BLaER1 treated with 17β-estradiol and CSF1 and Interleukin-3, amounts not matched to agents 10 nM and 100 nM (cell line): Measurements from ENCODE around the gene HS6ST1.

Experiments used
- H3K27ac ChIP-seq, 11 experiments: shearing (Covaris generic); formaldehyde crosslinking; 2 replicates each; pipeline ENCODE4 v1.8.1; 2022
- H3K27me3 ChIP-seq, 11 experiments: shearing (Covaris generic); formaldehyde crosslinking; 2 replicates each; pipeline ENCODE4 v1.8.1; 2022
- H3K36me3 ChIP-seq, 11 experiments: shearing (Covaris generic); formaldehyde crosslinking; 2 replicates each; pipeline ENCODE4 v1.8.1; 2022
- H3K4me1 ChIP-seq, 10 experiments: shearing (Covaris generic); formaldehyde crosslinking; 2 replicates each; pipeline ENCODE4 v1.8.1; 2022
- H3K4me2 ChIP-seq, 11 experiments: shearing (Covaris generic); formaldehyde crosslinking; 2 replicates each; pipeline ENCODE4 v1.8.1; 2022
- H3K4me3 ChIP-seq, 10 experiments: shearing (Covaris generic); formaldehyde crosslinking; 2 replicates each; pipeline ENCODE4 v1.8.1; 2022
- H3K9ac ChIP-seq, 11 experiments: shearing (Covaris generic); formaldehyde crosslinking; 2 replicates each; pipeline ENCODE4 v1.8.1; 2022
- H3K9me3 ChIP-seq, 11 experiments: shearing (Covaris generic); formaldehyde crosslinking; replicated peaks in 1 of 11; 2 replicates each; pipeline ENCODE4 v1.8.1; 2022
- H4K20me1 ChIP-seq, 11 experiments: shearing (Covaris generic); formaldehyde crosslinking; 2 replicates each; pipeline ENCODE4 v1.8.1; 2022
- Cebpa-rat ChIP-seq, 11 experiments: shearing (Covaris generic); IDR thresholded peaks; 2 replicates each; pipeline ENCODE4 v1.8.1; 2022

HS6ST1 gene

GRCh38 chr2:128315122-128315828, 3.4 kb downstream of the HS6ST1 start:
- peak overlapping the region in 2 of 11 experiments; percentile 10 to 80; a peak in 4 of 22 replicates for H3K9ac ChIP-seq

GRCh38 chr2:128314348-128315121, 4.1 kb downstream of the HS6ST1 start:
- H3K4me2 ChIP-seq = peak overlapping the region; percentile 30 to 100 (median 98); a peak in 20 of 22 replicates
- no peak for TF ChIP-seq Cebpa-rat (IDR thresholded peaks at IDR 0.05)
- peaks cover 0 to 22% (median 0%) of the 10 kb centered on the region in 11 experiments; a peak in 10 of 22 replicates for H3K27me3 ChIP-seq
- H3K4me3 ChIP-seq = no peak overlapping the region
- H3K9me3 ChIP-seq = no peaks in the 10 kb centered on the region
- H3K9ac ChIP-seq = peak overlapping the region in 3 of 11 experiments; percentile 1 to 23 (median 9); a peak in 2 of 22 replicates
- no peak overlapping the region for H3K27ac ChIP-seq
- H3K36me3 ChIP-seq = peaks cover 0 to 28% (median 3%) of the 10 kb centered on the region in 11 experiments; a peak in 7 of 22 replicates
- peaks cover 41 to 90% (median 70%) of the 10 kb centered on the region in 10 experiments for H3K4me1 ChIP-seq
- H4K20me1 ChIP-seq = peaks cover 83 to 89% (median 85%) of the 10 kb centered on the region in 11 experiments

More at GRCh38 chr2:128315122-128315828, 3.4 kb downstream of the HS6ST1 start:
- Histone ChIP-seq H3K27me3 (peaks cover 0 to 28% (median 0%) of the 10 kb centered on the region in 11 experiments; a peak in 10 of 22 replicates), H3K4me3 (peak overlapping the region in 2 of 10 experiments; percentile 69 to 78; a peak in 3 of 20 replicates), H3K4me1 (peaks cover 48 to 90% (median 77%) of the 10 kb centered on the region in 10 experiments), H3K36me3 (peaks cover 0 to 23% (median 3%) of the 10 kb centered on the region in 11 experiments; a peak in 6 of 22 replicates), H3K4me2 (peak overlapping the region; percentile 95 to 100 (median 99)), H3K27ac (no peak overlapping the region), H4K20me1 (peaks cover 76 to 83% (median 78%) of the 10 kb centered on the region in 11 experiments), H3K9me3 (no peaks in the 10 kb centered on the region)
- no peak for TF ChIP-seq Cebpa-rat (IDR thresholded peaks at IDR 0.05)

DNA sequence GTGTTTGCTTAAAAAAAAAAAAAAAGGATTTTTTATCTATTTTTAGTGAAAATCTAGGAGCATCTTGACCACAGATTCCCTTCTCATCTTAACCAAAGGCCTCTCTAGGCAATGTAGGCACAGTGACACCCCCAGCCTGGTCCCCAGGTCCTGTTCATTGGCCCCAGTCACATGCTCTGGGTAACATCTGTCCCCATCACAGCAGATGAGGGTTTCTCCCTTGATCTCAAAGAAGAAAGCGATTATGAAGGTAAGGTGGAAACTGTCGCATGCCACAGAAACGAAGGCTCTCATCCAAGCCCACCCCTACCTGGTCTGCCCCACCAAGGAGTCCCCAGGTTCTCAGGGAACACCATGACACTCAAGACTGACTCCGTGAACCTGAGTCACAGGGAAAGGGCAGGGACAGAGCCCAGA, 4.7 kb downstream of the HS6ST1 start:
- peaks cover 0 to 16% (median 0%) of the 10 kb centered on the region in 11 experiments; a peak in 7 of 22 replicates for H3K27me3 ChIP-seq
- H3K4me3 ChIP-seq = no peak overlapping the region
- H3K9ac ChIP-seq = peak overlapping the region in 3 of 11 experiments; percentile 1 to 31 (median 15); a peak in 3 of 22 replicates
- H3K27ac ChIP-seq = no peak overlapping the region
- H3K36me3 ChIP-seq = peaks cover 0 to 34% (median 3%) of the 10 kb centered on the region in 11 experiments; a peak in 8 of 22 replicates
- H4K20me1 ChIP-seq = peaks cover 89 to 95% (median 91%) of the 10 kb centered on the region in 11 experiments
- H3K4me2 ChIP-seq = peak overlapping the region in 10 of 11 experiments; percentile 30 to 100 (median 98); a peak in 19 of 22 replicates
- H3K9me3 ChIP-seq = no peaks in the 10 kb centered on the region
- TF ChIP-seq Cebpa-rat (IDR thresholded peaks at IDR 0.05) = no peak
- peaks cover 36 to 90% (median 67%) of the 10 kb centered on the region in 10 experiments for H3K4me1 ChIP-seq

DNA sequence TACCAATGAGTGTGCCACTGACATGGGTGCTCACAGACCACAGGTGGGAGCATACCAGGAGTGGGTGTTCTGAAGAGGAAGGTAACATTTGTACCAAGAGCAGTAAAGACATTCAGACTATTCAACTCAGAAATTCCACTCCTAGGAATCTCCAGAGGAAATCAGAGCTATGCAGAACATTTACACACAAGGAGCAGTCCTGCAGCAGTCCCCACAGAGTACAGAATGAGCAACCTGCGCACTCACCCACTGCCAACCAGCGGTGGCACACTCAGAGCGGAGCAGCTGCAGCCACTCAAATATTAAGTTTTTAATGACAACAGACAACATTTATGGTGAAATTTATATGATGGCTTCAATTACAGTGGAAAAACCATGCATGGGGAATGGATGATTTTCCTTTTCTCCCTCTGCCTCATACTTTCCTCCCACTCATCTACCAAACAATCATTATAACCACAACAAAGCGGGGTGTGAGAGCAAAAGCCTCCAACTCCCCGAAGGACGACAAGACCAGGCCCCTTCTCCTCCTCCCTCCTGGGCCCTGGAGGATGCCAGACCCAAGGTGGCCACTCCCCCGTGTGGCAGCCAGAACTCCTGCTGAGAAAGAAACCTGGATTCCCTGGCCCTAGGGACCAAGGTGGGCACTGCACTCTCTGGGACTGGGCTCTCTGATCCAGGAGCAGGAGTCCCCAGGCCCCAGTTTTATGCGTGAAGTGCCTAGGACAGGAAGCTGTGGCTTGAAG, 5.4 kb downstream of the HS6ST1 start:
- H4K20me1 ChIP-seq = peaks cover 96 to 100% (median 98%) of the 10 kb centered on the region in 11 experiments
- no peak overlapping the region; a peak in 1 of 20 replicates for H3K4me3 ChIP-seq

DNA sequence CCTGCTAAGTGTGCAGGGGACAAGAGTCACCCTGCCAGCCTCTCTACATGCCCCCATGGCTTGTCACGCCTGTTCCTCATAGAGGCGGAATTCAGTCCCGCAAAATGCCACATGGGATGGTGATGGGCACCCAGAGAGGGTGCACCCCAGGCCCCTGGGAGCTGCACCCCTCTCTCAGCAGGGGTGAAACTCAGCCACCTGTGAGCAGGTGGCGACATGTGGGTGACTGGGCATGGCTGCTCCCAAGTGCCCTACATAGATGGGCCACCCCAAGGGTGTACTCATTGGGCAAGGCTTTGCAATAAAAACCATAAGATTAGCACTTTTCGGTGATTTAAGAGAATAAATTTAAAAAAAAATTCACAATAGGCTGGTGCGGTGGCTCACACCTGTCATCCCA, 6.3 kb downstream of the HS6ST1 start:
- peaks cover 100% of the 10 kb centered on the region in 11 experiments for H4K20me1 ChIP-seq
- H3K4me1 ChIP-seq = peaks cover 46 to 100% (median 76%) of the 10 kb centered on the region in 10 experiments

More for the DNA sequence above, 5.4 kb downstream of the HS6ST1 start:
- no peak for TF ChIP-seq Cebpa-rat (IDR thresholded peaks at IDR 0.05)
- Histone ChIP-seq H3K27ac (no peak overlapping the region), H3K4me2 (peak overlapping the region; percentile 21 to 100 (median 97); a peak in 18 of 22 replicates), H3K27me3 (peaks cover 0 to 15% (median 0%) of the 10 kb centered on the region in 11 experiments; a peak in 7 of 22 replicates), H3K9ac (peak overlapping the region in 5 of 11 experiments; percentile 1 to 49 (median 15); a peak in 4 of 22 replicates), H3K36me3 (peaks cover 0 to 37% (median 5%) of the 10 kb centered on the region in 11 experiments; a peak in 8 of 22 replicates), H3K9me3 (no peaks in the 10 kb centered on the region), H3K4me1 (peaks cover 40 to 96% (median 73%) of the 10 kb centered on the region in 10 experiments)

DNA sequence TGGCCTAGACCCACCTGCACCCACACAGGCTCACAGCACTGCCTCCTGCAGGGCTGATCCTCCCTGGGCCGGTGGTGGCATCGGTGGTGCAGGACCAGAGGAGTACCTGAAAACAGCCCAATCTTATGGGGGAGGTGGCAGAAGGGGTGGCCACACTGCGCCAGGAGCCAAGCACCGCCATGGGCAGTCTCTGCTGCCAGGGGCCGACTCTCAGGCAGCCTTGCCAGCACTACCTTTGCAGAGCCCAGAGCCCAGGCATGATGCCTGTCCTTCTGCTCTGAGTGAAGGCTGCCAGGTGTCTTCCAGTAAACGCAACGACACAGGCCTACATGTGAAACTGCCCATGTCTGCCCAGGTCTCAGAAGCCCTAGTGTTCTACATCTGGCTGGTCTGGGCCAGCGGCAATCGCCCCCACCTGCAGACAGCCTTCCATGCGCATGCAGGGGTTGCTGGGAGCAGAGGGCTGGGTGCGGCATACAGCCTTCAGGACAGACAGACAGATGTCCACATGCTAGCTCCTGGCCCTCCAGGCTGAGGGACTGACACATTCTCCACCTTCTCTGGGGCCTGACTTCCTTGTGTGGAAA, 6.8 kb downstream of the HS6ST1 start:
- no peak overlapping the region; a peak in 1 of 22 replicates for H3K9ac ChIP-seq
- no peak overlapping the region for H3K4me3 ChIP-seq
- H3K9me3 ChIP-seq = no peaks in the 10 kb centered on the region
- peak overlapping the region in 3 of 11 experiments; percentile 2 to 100 (median 97); a peak in 3 of 22 replicates for H3K4me2 ChIP-seq
- H3K36me3 ChIP-seq = peaks cover 0 to 37% (median 5%) of the 10 kb centered on the region in 11 experiments; a peak in 8 of 22 replicates
- TF ChIP-seq Cebpa-rat (IDR thresholded peaks at IDR 0.05) = no peak
- H3K4me1 ChIP-seq = peaks cover 46 to 100% (median 76%) of the 10 kb centered on the region in 10 experiments
- H3K27me3 ChIP-seq = peaks cover 0 to 4% (median 0%) of the 10 kb centered on the region in 11 experiments; a peak in 3 of 22 replicates
- peaks cover 100% of the 10 kb centered on the region in 11 experiments for H4K20me1 ChIP-seq
- H3K27ac ChIP-seq = no peak overlapping the region

More for the DNA sequence above, 6.3 kb downstream of the HS6ST1 start:
- H3K9me3 ChIP-seq = no peaks in the 10 kb centered on the region
- no peak overlapping the region for H3K4me3 ChIP-seq
- peak overlapping the region in 4 of 11 experiments; percentile 2 to 100 (median 98); a peak in 4 of 22 replicates for H3K4me2 ChIP-seq
- no peak for TF ChIP-seq Cebpa-rat (IDR thresholded peaks at IDR 0.05)
- no peak overlapping the region for H3K27ac ChIP-seq
- peaks cover 0 to 10% (median 0%) of the 10 kb centered on the region in 11 experiments; a peak in 4 of 22 replicates for H3K27me3 ChIP-seq
- no peak overlapping the region for H3K9ac ChIP-seq
- H3K36me3 ChIP-seq = peaks cover 0 to 37% (median 5%) of the 10 kb centered on the region in 11 experiments; a peak in 8 of 22 replicates

DNA sequence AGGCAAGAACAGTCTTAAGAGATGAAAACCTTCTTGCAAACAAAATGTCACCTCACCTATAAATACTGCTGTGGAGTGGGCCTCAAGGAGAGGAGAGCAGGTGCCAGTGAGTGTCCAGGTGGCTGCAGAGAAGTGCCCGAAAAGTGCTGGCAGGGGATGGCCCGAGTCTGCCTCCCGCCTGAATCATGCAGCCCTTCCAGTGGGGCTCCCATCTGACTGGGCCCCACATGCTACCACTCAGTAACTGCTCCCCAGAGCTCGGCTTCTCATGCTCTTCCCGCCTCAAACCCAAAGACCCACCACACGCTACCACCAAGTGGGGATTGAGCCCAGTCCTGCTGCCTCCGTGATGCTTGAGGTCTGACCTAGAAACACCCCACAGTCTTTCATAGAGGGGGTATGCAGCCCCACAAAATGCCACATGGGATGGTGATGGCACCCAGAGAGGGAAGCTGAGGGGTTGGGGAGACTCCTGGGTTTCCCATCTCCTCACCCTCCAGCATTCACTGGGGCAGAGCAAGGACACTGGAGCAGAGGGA, 7.4 kb downstream of the HS6ST1 start:
- H3K36me3 ChIP-seq = peaks cover 0 to 37% (median 5%) of the 10 kb centered on the region in 11 experiments; a peak in 8 of 22 replicates
- H3K4me2 ChIP-seq = peak overlapping the region in 2 of 11 experiments; percentile 3 to 7; a peak in 3 of 22 replicates
- peaks cover 100% of the 10 kb centered on the region in 11 experiments for H4K20me1 ChIP-seq

More for the DNA sequence above, 7.4 kb downstream of the HS6ST1 start:
- Histone ChIP-seq H3K4me1 (peaks cover 46 to 100% (median 76%) of the 10 kb centered on the region in 10 experiments), H3K27ac (no peak overlapping the region), H3K9me3 (no peaks in the 10 kb centered on the region), H3K9ac (no peak overlapping the region; a peak in 1 of 22 replicates), H3K4me3 (no peak overlapping the region), H3K27me3 (no peaks in the 10 kb centered on the region)
- TF ChIP-seq Cebpa-rat (IDR thresholded peaks at IDR 0.05) = no peak
